Activated naive CD4-positive, alpha-beta T cell treated with anti-CD3 and anti-CD28 coated beads for 36 hours (primary cell): Measurements from ENCODE around the gene CDH13. TPM values are rescaled to one million over a fixed set of nuclear protein-coding genes. Genes with fewer than 3 reads are reported as not detected.

ENCODE experiments used
- CTCF ChIA-PET: fragments of 350-600 bp; sonication (Branson Sonifier 250); formaldehyde crosslinking; loops from one replicate; lab custom pipeline; 2021; ENCODE audit warnings: antibody characterized with exemption; lab: Charles Lee
- DNase-seq: peaks from one replicate; pipeline ENCODE4 v3.0.0-alpha.2; 2020
- H3K27ac Mint-ChIP-seq: one replicate; pipeline ENCODE4 v1.8.0; 2021; ENCODE audit warnings: mild to moderate bottlenecking, mixed read lengths
- H3K27me3 Mint-ChIP-seq: one replicate; pipeline ENCODE4 v1.8.0; 2021; ENCODE audit warnings: low read depth, mixed read lengths
- H3K36me3 Mint-ChIP-seq: one replicate; pipeline ENCODE4 v1.8.0; 2021; ENCODE audit warnings: low read depth, mixed read lengths
- H3K4me1 Mint-ChIP-seq: one replicate; pipeline ENCODE4 v1.8.0; 2021; ENCODE audit warnings: low read depth, mixed read lengths
- H3K4me3 Mint-ChIP-seq: one replicate; pipeline ENCODE4 v1.8.0; 2021; ENCODE audit warnings: mild to moderate bottlenecking, moderate library complexity, mixed read lengths
- H3K9me3 Mint-ChIP-seq: one replicate; pipeline ENCODE4 v1.8.0; 2021; ENCODE audit warnings: mixed read lengths
- intact Hi-C: fragments of 100-400 bp; cut with micrococcal nuclease; formaldehyde crosslinking; loops from one replicate; pipeline ENCODE4 v1.15.1; 2023
- total RNA-seq, 2 experiments: library from RNA; stranded (reverse); gene quantifications; one replicate each; pipeline ENCODE4 v1.2.3, GENCODE V29; 2021

CDH13 gene
- total RNA-seq, 2 experiments from 2014 or later: not detected

GRCh38 chr16:82761236-82761635 lies 134.5 kb downstream of the CDH13 start:
- no peak overlapping the region for H3K4me3 Mint-ChIP-seq
- intact Hi-C loops: no loop called here
- no peak overlapping the region for H3K27ac Mint-ChIP-seq
- H3K36me3 Mint-ChIP-seq: no peaks in the 10 kb centered on the region
- peaks cover 5% of the 10 kb centered on the region for H3K27me3 Mint-ChIP-seq
- H3K9me3 Mint-ChIP-seq: no peaks in the 10 kb centered on the region
- DNase-seq: no peak
- CTCF ChIA-PET: no interaction called here
- peaks cover 11% of the 10 kb centered on the region for H3K4me1 Mint-ChIP-seq

GRCh38 chr16:82761858-82762257 lies 135.1 kb downstream of the CDH13 start:
- DNase-seq: no peak
- Mint-ChIP-seq H3K4me3 (peak overlapping the region; percentile 17), H3K4me1 (peaks cover 11% of the 10 kb centered on the region), H3K36me3 (no peaks in the 10 kb centered on the region), H3K9me3 (no peaks in the 10 kb centered on the region), H3K27ac (no peak overlapping the region), H3K27me3 (peaks cover 7% of the 10 kb centered on the region)
- intact Hi-C loops: no loop called here
- CTCF ChIA-PET: no interaction called here

GRCh38 chr16:82763371-82763770 lies 136.6 kb downstream of the CDH13 start:
- H3K4me1 Mint-ChIP-seq: peaks cover 11% of the 10 kb centered on the region
- DNase-seq: no peak
- no peak overlapping the region for H3K4me3 Mint-ChIP-seq
- CTCF ChIA-PET: no interaction called here
- no peaks in the 10 kb centered on the region for H3K9me3 Mint-ChIP-seq
- no peak overlapping the region for H3K27ac Mint-ChIP-seq
- intact Hi-C loops: no loop called here
- peaks cover 7% of the 10 kb centered on the region for H3K27me3 Mint-ChIP-seq
- H3K36me3 Mint-ChIP-seq: no peaks in the 10 kb centered on the region

- Mint-ChIP-seq H3K4me1 (peaks cover 4% of the 10 kb centered on the region), H3K27me3 (peaks cover 5% of the 10 kb centered on the region), H3K9me3 (no peaks in the 10 kb centered on the region)
These were observed 140.4 kb downstream of the CDH13 start for GRCh38 chr16:82767198-82767597.

GRCh38 chr16:82767808-82768207 lies 141.0 kb downstream of the CDH13 start:
- Mint-ChIP-seq H3K27me3 (peaks cover 5% of the 10 kb centered on the region), H3K36me3 (no peaks in the 10 kb centered on the region), H3K9me3 (no peaks in the 10 kb centered on the region), H3K4me3 (no peak overlapping the region), H3K27ac (no peak overlapping the region), H3K4me1 (no peaks in the 10 kb centered on the region)
- DNase-seq: no peak
- CTCF ChIA-PET: no interaction called here
- intact Hi-C loops: no loop called here

More at GRCh38 chr16:82767198-82767597, 140.4 kb downstream of the CDH13 start:
- intact Hi-C loops: no loop called here
- CTCF ChIA-PET: no interaction called here
- no peak for DNase-seq
- Mint-ChIP-seq H3K4me3 (no peak overlapping the region), H3K27ac (no peak overlapping the region), H3K36me3 (no peaks in the 10 kb centered on the region)

- intact Hi-C loops: no loop called here
- H3K27ac Mint-ChIP-seq: no peak overlapping the region
- H3K4me1 Mint-ChIP-seq: no peaks in the 10 kb centered on the region
- H3K9me3 Mint-ChIP-seq: no peaks in the 10 kb centered on the region
- no peak for DNase-seq
- CTCF ChIA-PET: interaction anchor here (0.5 kb wide), 1 partner anchor 565 kb away, joined by 3 read pairs; no protein-coding TSS in a partner anchor
- H3K36me3 Mint-ChIP-seq: no peaks in the 10 kb centered on the region
- peaks cover 5% of the 10 kb centered on the region for H3K27me3 Mint-ChIP-seq
- no peak overlapping the region for H3K4me3 Mint-ChIP-seq
These were observed 143.1 kb downstream of the CDH13 start for GRCh38 chr16:82769845-82770244.

- intact Hi-C loops: no loop called here
- CTCF ChIA-PET: no interaction called here
- Mint-ChIP-seq H3K9me3 (no peaks in the 10 kb centered on the region), H3K27ac (no peak overlapping the region), H3K4me1 (no peaks in the 10 kb centered on the region), H3K27me3 (peaks cover 2% of the 10 kb centered on the region), H3K36me3 (no peaks in the 10 kb centered on the region), H3K4me3 (no peak overlapping the region)
- no peak for DNase-seq
These were observed 145.4 kb downstream of the CDH13 start for GRCh38 chr16:82772215-82772614.

GRCh38 chr16:82773018-82773417 lies 146.2 kb downstream of the CDH13 start:
- no peak for DNase-seq
- H3K27me3 Mint-ChIP-seq: no peaks in the 10 kb centered on the region
- no peaks in the 10 kb centered on the region for H3K4me1 Mint-ChIP-seq
- H3K27ac Mint-ChIP-seq: no peak overlapping the region
- CTCF ChIA-PET: no interaction called here
- intact Hi-C loops: no loop called here
- no peak overlapping the region for H3K4me3 Mint-ChIP-seq
- no peaks in the 10 kb centered on the region for H3K9me3 Mint-ChIP-seq
- no peaks in the 10 kb centered on the region for H3K36me3 Mint-ChIP-seq

- no peaks in the 10 kb centered on the region for H3K4me1 Mint-ChIP-seq
- peaks cover 2% of the 10 kb centered on the region for H3K27me3 Mint-ChIP-seq
- CTCF ChIA-PET: no interaction called here
- peak; percentile 12 for DNase-seq
- no peaks in the 10 kb centered on the region for H3K9me3 Mint-ChIP-seq
- intact Hi-C loops: no loop called here
- H3K4me3 Mint-ChIP-seq: no peak overlapping the region
- H3K36me3 Mint-ChIP-seq: no peaks in the 10 kb centered on the region
- H3K27ac Mint-ChIP-seq: no peak overlapping the region
These were observed 149.8 kb downstream of the CDH13 start for GRCh38 chr16:82776470-82777146.

- no peaks in the 10 kb centered on the region for H3K4me1 Mint-ChIP-seq
- H3K27me3 Mint-ChIP-seq: peaks cover 2% of the 10 kb centered on the region
- CTCF ChIA-PET: no interaction called here
- intact Hi-C loops: no loop called here
- H3K9me3 Mint-ChIP-seq: no peaks in the 10 kb centered on the region
- no peak overlapping the region for H3K27ac Mint-ChIP-seq
- no peak for DNase-seq
- no peaks in the 10 kb centered on the region for H3K36me3 Mint-ChIP-seq
- H3K4me3 Mint-ChIP-seq: no peak overlapping the region
These were observed 156.0 kb downstream of the CDH13 start for GRCh38 chr16:82782715-82783251.

- no peak overlapping the region for H3K4me3 Mint-ChIP-seq
- H3K4me1 Mint-ChIP-seq: no peaks in the 10 kb centered on the region
- H3K9me3 Mint-ChIP-seq: no peaks in the 10 kb centered on the region
- intact Hi-C loops: no loop called here
- H3K36me3 Mint-ChIP-seq: no peaks in the 10 kb centered on the region
- no peaks in the 10 kb centered on the region for H3K27me3 Mint-ChIP-seq
- CTCF ChIA-PET: no interaction called here
- no peak overlapping the region for H3K27ac Mint-ChIP-seq
- DNase-seq: no peak
These were observed 157.3 kb downstream of the CDH13 start for GRCh38 chr16:82783933-82784572.

- no peaks in the 10 kb centered on the region for H3K36me3 Mint-ChIP-seq
These were observed 157.8 kb downstream of the CDH13 start for GRCh38 chr16:82784573-82784968.

GRCh38 chr16:82788225-82788624 lies 161.5 kb downstream of the CDH13 start:
- H3K9me3 Mint-ChIP-seq: no peaks in the 10 kb centered on the region
- CTCF ChIA-PET: no interaction called here
- intact Hi-C loops: no loop called here

More at GRCh38 chr16:82784573-82784968, 157.8 kb downstream of the CDH13 start:
- no peaks in the 10 kb centered on the region for H3K27me3 Mint-ChIP-seq
- H3K27ac Mint-ChIP-seq: no peak overlapping the region
- CTCF ChIA-PET: no interaction called here
- intact Hi-C loops: no loop called here
- no peak for DNase-seq
- no peak overlapping the region for H3K4me3 Mint-ChIP-seq
- H3K9me3 Mint-ChIP-seq: no peaks in the 10 kb centered on the region
- H3K4me1 Mint-ChIP-seq: no peaks in the 10 kb centered on the region

More at GRCh38 chr16:82788225-82788624, 161.5 kb downstream of the CDH13 start:
- Mint-ChIP-seq H3K36me3 (no peaks in the 10 kb centered on the region), H3K4me1 (no peaks in the 10 kb centered on the region), H3K27me3 (no peaks in the 10 kb centered on the region), H3K4me3 (no peak overlapping the region), H3K27ac (no peak overlapping the region)
- DNase-seq: no peak
